NB4 (cell line): ENCODE results near the gene BTLA.
"Not testable (repeated sequence)": the region's sequence is repeated elsewhere in the genome, so short reads cannot be mapped to it uniquely, and the experiment has no call there.

Experiments
- DNase-seq: peaks from one replicate; pipeline ENCODE4 v3.0.0; 2010; ENCODE audit warnings: low read depth
- H3K4me3 ChIP-seq: one replicate; pipeline ENCODE4 v1.5.1; 2011; ENCODE audit warnings: mild to moderate bottlenecking, low read depth, low read length, moderate library complexity
- MYC ChIP-seq: IDR thresholded peaks from 2 replicates; pipeline ENCODE4 v1.6.1; 2011; ENCODE audit warnings: low read depth, low read length
- POLR2A ChIP-seq: IDR thresholded peaks from 2 replicates; pipeline ENCODE4 v1.6.1; 2011; ENCODE audit warnings: mild to moderate bottlenecking; ENCODE audit not compliant: insufficient read length; ENCODE audit errors: extremely low read depth
- TF ChIP-seq, protein P1 (sequence below): IDR thresholded peaks from one replicate; pipeline ENCODE4 v1.5.1; 2012; ENCODE audit warnings: low read depth, low read length
- TF ChIP-seq, protein P2 (sequence below): IDR thresholded peaks from 2 replicates; pipeline ENCODE4 v1.6.1; 2011; ENCODE audit warnings: low read depth, low read length

Gene BTLA

DNA sequence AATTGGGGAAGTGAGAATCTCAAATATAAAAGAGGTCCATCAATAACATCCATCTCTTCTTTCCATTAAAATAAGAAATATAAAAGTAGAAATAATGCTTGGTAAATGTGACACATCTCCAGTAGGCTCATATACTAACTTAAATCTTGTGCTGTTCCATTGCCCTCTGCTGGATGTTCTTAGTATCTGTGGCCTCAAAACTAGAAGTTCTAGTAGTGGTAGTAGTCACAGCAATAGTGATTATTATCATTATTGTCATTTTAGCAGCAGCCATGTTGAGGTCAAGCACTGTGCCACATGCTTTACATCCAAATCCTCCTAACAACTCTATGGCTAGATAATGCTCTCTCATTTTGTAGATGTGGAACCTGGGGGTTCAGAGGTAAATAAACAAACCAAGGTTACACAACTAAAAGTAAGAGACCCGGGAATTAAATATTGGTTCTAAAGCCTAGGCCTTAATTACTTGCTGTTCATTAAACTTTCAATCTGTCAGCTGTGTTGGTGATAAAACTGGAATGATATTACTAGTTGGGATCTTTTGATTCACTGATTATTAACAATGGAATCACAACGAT, 20.2 kb upstream of the BTLA start:
- TF ChIP-seq POLR2A, result no peak
- TF ChIP-seq, protein P1, sequence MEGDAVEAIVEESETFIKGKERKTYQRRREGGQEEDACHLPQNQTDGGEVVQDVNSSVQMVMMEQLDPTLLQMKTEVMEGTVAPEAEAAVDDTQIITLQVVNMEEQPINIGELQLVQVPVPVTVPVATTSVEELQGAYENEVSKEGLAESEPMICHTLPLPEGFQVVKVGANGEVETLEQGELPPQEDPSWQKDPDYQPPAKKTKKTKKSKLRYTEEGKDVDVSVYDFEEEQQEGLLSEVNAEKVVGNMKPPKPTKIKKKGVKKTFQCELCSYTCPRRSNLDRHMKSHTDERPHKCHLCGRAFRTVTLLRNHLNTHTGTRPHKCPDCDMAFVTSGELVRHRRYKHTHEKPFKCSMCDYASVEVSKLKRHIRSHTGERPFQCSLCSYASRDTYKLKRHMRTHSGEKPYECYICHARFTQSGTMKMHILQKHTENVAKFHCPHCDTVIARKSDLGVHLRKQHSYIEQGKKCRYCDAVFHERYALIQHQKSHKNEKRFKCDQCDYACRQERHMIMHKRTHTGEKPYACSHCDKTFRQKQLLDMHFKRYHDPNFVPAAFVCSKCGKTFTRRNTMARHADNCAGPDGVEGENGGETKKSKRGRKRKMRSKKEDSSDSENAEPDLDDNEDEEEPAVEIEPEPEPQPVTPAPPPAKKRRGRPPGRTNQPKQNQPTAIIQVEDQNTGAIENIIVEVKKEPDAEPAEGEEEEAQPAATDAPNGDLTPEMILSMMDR, result peak; percentile 54
- DNase-seq, result peak; percentile 71
- H3K4me3 ChIP-seq, result no peak overlapping the region

DNA sequence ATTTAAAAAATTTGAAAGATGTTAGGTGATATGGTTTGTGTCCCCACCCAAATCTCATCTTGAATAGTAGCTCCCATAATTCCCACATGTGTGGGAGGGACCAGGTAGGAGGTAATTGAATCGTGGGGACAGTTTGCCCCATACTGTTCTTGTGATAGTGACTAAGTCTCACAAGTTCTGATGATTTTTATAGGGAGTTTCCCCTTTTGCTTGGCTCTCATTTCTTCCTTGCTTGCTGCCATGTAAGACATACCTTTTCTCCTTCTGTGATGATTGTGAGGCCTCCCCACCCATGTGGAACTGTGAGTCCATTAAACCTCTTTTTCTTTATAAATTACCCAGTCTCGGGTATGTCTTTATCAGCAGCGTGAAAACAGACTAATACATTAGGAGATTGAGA, 19.7 kb upstream of the BTLA start:
- not testable (repeated sequence) for H3K4me3 ChIP-seq
- DNase-seq, result peak; percentile 4

DNA sequence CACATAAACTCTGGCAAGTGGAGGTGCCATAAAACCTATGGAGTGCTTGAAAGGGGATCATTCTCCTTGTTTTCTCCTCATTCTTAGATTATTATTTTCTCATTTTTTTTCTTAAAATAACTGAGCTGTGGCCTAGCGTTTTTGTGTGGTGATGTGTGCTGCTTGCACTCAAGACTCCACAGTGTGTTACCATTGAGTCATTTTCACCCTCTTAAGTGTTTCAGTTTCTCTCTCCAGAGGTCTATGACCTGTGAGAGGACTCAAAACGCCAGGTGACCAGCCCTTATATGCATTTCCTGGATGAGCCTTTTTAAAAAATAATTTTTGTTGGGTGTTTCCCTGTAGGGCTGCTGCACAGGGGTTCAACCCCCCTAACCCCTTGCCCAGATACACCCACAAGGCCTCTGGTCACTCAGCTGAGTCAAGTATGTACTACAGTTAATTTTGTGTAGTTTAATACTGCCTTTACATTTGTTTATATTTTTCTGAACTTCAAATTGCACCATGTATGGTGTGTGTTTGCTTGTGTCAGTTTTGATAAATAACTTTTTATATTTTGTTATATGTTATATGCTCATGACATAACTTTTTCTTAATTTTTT, 15.4 kb upstream of the BTLA start:
- no peak overlapping the region for H3K4me3 ChIP-seq
- TF ChIP-seq MYC (no peak), POLR2A (no peak)
- TF ChIP-seq, protein P2, sequence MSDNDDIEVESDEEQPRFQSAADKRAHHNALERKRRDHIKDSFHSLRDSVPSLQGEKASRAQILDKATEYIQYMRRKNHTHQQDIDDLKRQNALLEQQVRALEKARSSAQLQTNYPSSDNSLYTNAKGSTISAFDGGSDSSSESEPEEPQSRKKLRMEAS, result no peak
- TF ChIP-seq, protein P1, result no peak
- DNase-seq, result no peak

DNA sequence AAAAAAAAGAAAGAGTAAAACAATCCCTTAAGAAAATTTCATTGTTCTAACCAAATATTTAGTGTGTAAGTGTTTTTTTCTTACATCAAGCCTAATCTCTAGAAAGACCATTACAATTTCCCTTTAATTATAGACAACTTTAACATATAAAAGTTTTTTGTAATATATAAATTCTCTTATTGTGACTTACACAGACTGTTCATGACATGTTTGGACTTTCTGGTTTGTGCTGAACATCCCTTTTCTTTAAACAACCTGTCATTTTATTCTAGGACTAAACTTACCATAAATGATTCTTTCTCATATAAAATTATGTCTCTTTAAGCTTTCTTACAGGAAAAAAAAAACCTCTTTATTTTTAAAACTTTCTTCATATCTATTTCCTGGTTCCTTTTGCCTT, 13.0 kb upstream of the BTLA start:
- TF ChIP-seq POLR2A, result no peak
- peak; percentile 6 for DNase-seq
- H3K4me3 ChIP-seq, result no peak overlapping the region

DNA sequence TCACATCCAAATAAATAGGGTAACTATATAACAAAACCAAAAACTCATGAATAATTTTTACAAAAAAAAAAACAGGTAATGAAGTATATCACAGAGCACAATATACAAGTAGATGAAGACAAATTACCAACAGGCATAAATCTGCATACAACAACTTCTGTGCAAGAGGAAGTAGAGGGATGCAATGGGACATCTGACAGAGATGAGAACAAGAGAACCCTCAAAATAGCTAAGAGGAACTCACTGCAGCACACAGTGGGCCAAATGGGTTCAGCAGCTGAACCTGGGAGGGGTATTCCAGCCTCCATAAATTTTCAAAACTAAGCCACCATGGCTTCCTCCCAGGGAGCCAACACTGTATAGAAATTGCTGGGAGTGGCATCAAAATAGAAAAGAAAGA, 9.6 kb upstream of the BTLA start:
- no peak for DNase-seq
- TF ChIP-seq, protein P2, result no peak
- TF ChIP-seq, protein P1, result no peak
- TF ChIP-seq MYC, result no peak
- TF ChIP-seq POLR2A, result no peak
- H3K4me3 ChIP-seq, result no peak overlapping the region

DNA sequence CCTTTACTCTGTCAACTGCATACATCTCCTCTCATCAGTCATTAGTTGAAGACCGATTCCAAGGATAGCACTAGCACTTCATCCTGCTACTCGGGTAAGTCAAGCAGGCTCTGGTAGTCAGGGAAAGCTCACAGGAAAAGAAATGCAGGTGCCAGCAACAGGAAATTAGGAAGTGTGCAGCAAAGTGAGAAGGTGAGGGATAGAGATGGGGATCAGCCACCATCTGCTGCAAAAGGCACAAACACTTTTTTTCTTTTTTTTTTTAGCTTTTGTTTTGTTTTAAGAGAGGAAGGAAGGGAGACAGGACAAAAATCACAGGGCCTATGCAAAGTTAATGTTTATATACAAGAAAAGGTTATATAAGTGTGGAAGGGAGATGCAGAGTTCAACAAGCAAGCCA, 9.0 kb upstream of the BTLA start:
- no peak overlapping the region for H3K4me3 ChIP-seq
- no peak for DNase-seq
- no peak for TF ChIP-seq MYC
- TF ChIP-seq, protein P2, result no peak
- no peak for TF ChIP-seq POLR2A
- TF ChIP-seq, protein P1, result no peak

DNA sequence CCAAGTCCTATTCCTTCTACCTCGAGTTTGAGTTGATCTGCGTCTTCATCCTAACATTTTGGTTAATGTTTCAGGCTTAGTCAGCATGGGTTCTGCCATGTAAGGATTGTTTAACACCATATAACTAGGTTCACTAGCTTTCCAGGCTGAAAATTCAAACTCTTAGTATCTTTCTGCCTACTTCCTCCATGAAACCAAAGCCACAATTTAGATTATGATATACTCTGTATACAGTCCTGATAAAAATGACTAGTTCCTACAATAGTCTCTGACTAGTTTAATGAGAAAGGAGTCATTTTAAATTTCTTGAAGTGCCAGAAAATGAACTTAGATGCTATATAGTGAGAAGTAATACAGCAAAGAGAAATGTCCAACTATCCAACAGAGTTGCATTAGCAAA, 6.6 kb upstream of the BTLA start:
- TF ChIP-seq POLR2A (no peak), MYC (no peak)
- TF ChIP-seq, protein P2, result no peak
- TF ChIP-seq, protein P1, result no peak
- no peak for DNase-seq

More for the DNA sequence above, 6.6 kb upstream of the BTLA start:
- H3K4me3 ChIP-seq, result no peak overlapping the region
